GM19193 (cell line): Measurements from ENCODE around the gene ATP11A.

Experiments
- POLR2A ChIP-seq: IDR thresholded peaks from 4 replicates; pipeline ENCODE4 v1.6.1; 2011; ENCODE audit not compliant: insufficient read depth, insufficient read length; ENCODE audit errors: extremely low read depth

ATP11A gene

GRCh38 chr13:112689303-112690245 lies at the start of gene ATP11A:
Gene ATP11A (plus strand): TSS chr13:112690038. CDS start chr13:112690417, 379 bp downstream.
- peak; percentile 41 for TF ChIP-seq POLR2A

- TF ChIP-seq POLR2A, result no peak
Observed at GRCh38 chr13:112641456-112642089, 48.3 kb upstream of the ATP11A start.

GRCh38 chr13:112642090-112642460 lies 47.8 kb upstream of the ATP11A start:
- no peak for TF ChIP-seq POLR2A

GRCh38 chr13:112643759-112644459 lies 45.9 kb upstream of the ATP11A start:
- no peak for TF ChIP-seq POLR2A

GRCh38 chr13:112645327-112645914 lies 44.4 kb upstream of the ATP11A start:
- no peak for TF ChIP-seq POLR2A

- no peak for TF ChIP-seq POLR2A
Observed at GRCh38 chr13:112647256-112647655, 42.6 kb upstream of the ATP11A start.

- TF ChIP-seq POLR2A, result no peak
Observed at GRCh38 chr13:112648101-112648500, 41.7 kb upstream of the ATP11A start.

- TF ChIP-seq POLR2A, result no peak
Observed at GRCh38 chr13:112648966-112649690, 40.7 kb upstream of the ATP11A start.

- TF ChIP-seq POLR2A, result no peak
Observed at GRCh38 chr13:112651311-112651710, 38.5 kb upstream of the ATP11A start.

- TF ChIP-seq POLR2A, result no peak
Observed at GRCh38 chr13:112651750-112652511, 37.9 kb upstream of the ATP11A start.

GRCh38 chr13:112652512-112653070 lies 37.2 kb upstream of the ATP11A start:
- TF ChIP-seq POLR2A, result no peak

- no peak for TF ChIP-seq POLR2A
Observed at GRCh38 chr13:112653071-112653470, 36.8 kb upstream of the ATP11A start.

GRCh38 chr13:112655913-112656312 lies 33.9 kb upstream of the ATP11A start:
- no peak for TF ChIP-seq POLR2A
